Nephron (organoid): ENCODE measurements around the gene FAM168A.

Experiments used
- H3K27ac Mint-ChIP-seq, 3 experiments: 2 replicates each; pipeline ENCODE4 v1.8.0; 2020; ENCODE audit warnings: mixed read lengths in 3 of 3, mild to moderate bottlenecking in 2 of 3, moderate library complexity in 1 of 3
- H3K27me3 Mint-ChIP-seq: 2 replicates; pipeline ENCODE4 v1.8.0; 2021; ENCODE audit warnings: low read depth, mild to moderate bottlenecking, moderate library complexity, mixed read lengths
- H3K36me3 Mint-ChIP-seq: 2 replicates; pipeline ENCODE4 v1.8.0; 2020; ENCODE audit warnings: low read depth, mixed read lengths
- H3K4me1 Mint-ChIP-seq: 2 replicates; pipeline ENCODE4 v1.8.0; 2020; ENCODE audit warnings: mixed read lengths
- H3K4me3 Mint-ChIP-seq, 3 experiments: 2 replicates each; pipeline ENCODE4 v1.8.0; 2020; ENCODE audit warnings: mild to moderate bottlenecking in 3 of 3, mixed read lengths in 3 of 3, moderate library complexity in 2 of 3
- H3K9me3 Mint-ChIP-seq: 2 replicates; pipeline ENCODE4 v1.8.0; 2020; ENCODE audit warnings: mixed read lengths
- CTCF ChIP-seq, 3 experiments: fragments of 200-600 bp; sonication (generic); IDR thresholded peaks; one replicate each; pipeline ENCODE4 v1.5.0; 2021; ENCODE audit warnings: antibody characterized with exemption in 3 of 3; ENCODE audit not compliant: unreplicated experiment in 3 of 3

The FAM168A gene

GRCh38 chr11:73549376-73549775 lies 48.5 kb downstream of the FAM168A start:
- H3K27me3 Mint-ChIP-seq: no peaks in the 10 kb centered on the region
- TF ChIP-seq CTCF (IDR thresholded peaks at IDR 0.05; ENCODE audit: unreplicated experiment in 3 of 3): no peak

GRCh38 chr11:73547706-73548595 lies 50.0 kb downstream of the FAM168A start:
- H3K4me3 Mint-ChIP-seq: no peak overlapping the region
- TF ChIP-seq CTCF (IDR thresholded peaks at IDR 0.05; ENCODE audit: unreplicated experiment in 3 of 3): no peak
- no peaks in the 10 kb centered on the region for H3K36me3 Mint-ChIP-seq
- no peak overlapping the region for H3K27ac Mint-ChIP-seq
- H3K4me1 Mint-ChIP-seq: peaks cover 6% of the 10 kb centered on the region
- H3K27me3 Mint-ChIP-seq: no peaks in the 10 kb centered on the region
- H3K9me3 Mint-ChIP-seq: no peaks in the 10 kb centered on the region

More at GRCh38 chr11:73549376-73549775, 48.5 kb downstream of the FAM168A start:
- no peak overlapping the region for H3K4me3 Mint-ChIP-seq
- H3K4me1 Mint-ChIP-seq: peaks cover 6% of the 10 kb centered on the region
- no peaks in the 10 kb centered on the region for H3K9me3 Mint-ChIP-seq
- no peaks in the 10 kb centered on the region for H3K36me3 Mint-ChIP-seq
- H3K27ac Mint-ChIP-seq: no peak overlapping the region

DNA sequence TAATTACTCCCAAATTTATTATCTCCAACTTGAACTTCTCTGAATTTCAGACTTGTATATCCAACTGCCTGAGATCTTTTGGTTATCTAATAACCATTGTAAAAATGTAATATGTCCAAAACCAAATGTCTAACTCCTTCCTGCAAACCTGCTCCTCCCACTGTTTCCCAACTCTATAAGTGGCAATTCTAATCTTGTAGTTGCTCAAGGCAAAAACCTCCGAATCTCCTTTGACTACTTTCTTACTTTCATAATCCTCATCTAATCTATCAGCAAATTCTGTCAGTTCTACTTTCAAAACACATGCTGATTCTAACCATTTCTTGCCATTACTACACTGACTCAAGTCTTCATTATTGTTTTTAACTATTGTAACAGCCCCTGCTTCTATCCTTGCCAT lies 55.7 kb downstream of the FAM168A start:
- Mint-ChIP-seq H3K4me1 (no peaks in the 10 kb centered on the region), H3K9me3 (no peaks in the 10 kb centered on the region), H3K27me3 (no peaks in the 10 kb centered on the region), H3K36me3 (peaks cover 6% of the 10 kb centered on the region), H3K27ac (no peak overlapping the region), H3K4me3 (no peak overlapping the region)
- TF ChIP-seq CTCF (IDR thresholded peaks at IDR 0.05; ENCODE audit: unreplicated experiment in 3 of 3): no peak

- Mint-ChIP-seq H3K9me3 (no peaks in the 10 kb centered on the region), H3K36me3 (peaks cover 11% of the 10 kb centered on the region), H3K27ac (no peak overlapping the region), H3K4me1 (no peaks in the 10 kb centered on the region), H3K27me3 (no peaks in the 10 kb centered on the region), H3K4me3 (no peak overlapping the region)
- TF ChIP-seq CTCF (IDR thresholded peaks at IDR 0.05; ENCODE audit: unreplicated experiment in 3 of 3): no peak
Measured at GRCh38 chr11:73539506-73540084, 58.3 kb downstream of the FAM168A start.

DNA sequence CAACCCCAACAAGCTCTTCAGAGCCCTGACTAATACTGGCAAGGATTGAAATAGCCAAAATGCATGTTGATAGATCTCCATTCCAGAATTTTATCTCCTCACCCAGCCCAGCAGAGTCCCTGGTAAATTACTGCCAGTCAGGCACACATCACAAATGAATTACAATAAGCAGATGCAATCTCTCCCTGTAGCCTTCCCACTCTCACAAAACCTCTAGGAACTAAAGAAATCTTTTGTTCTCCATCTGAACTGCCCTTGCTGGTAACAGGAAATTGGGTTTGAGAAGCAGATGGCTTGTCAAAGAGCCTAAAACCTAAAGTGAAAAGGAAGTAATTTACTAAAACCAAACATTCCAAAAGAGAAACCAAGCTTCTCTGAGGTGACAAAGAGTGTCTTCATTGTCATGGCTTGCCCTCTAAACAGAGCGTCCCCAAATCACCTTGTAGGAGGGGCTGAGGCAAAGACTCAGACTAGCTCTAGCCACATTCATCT lies 59.5 kb downstream of the FAM168A start:
- no peak for TF ChIP-seq CTCF (IDR thresholded peaks at IDR 0.05; ENCODE audit: unreplicated experiment in 3 of 3)
- H3K27ac Mint-ChIP-seq: peak overlapping the region in 1 of 3 experiments; percentile 18

More for the DNA sequence above, 59.5 kb downstream of the FAM168A start:
- Mint-ChIP-seq H3K4me1 (no peaks in the 10 kb centered on the region), H3K9me3 (no peaks in the 10 kb centered on the region), H3K4me3 (no peak overlapping the region), H3K27me3 (no peaks in the 10 kb centered on the region), H3K36me3 (peaks cover 11% of the 10 kb centered on the region)
